HepG2 (cell line): ENCODE measurements around the gene SNU13. TPM values are rescaled to one million over a fixed set of nuclear protein-coding genes. Genes with fewer than 3 reads are reported as not detected.

ENCODE experiments used
- ATF7-NPFF ChIP-seq: sonication (generic); formaldehyde crosslinking; IDR thresholded peaks from 2 replicates; pipeline ENCODE4 v1.8.1; 2023; ENCODE audit warnings: mild to moderate bottlenecking, low read depth, missing genetic modification reagents, moderate library complexity
- GABPA ChIP-seq, 2 experiments: IDR thresholded peaks; 2 replicates each; pipeline ENCODE4 v1.6.1; 2011 to 2016; ENCODE audit warnings: low read depth in 2 of 2, low read length in 1 of 2, missing biosample characterization in 1 of 2, missing genetic modification characterization in 1 of 2
- GZF1 ChIP-seq: sonication (generic); formaldehyde crosslinking; IDR thresholded peaks from 2 replicates; pipeline ENCODE4 v1.5.1; 2020; ENCODE audit warnings: mild to moderate bottlenecking, missing genetic modification reagents
- HMGA1 ChIP-seq: sonication (generic); formaldehyde crosslinking; conservative IDR thresholded peaks from 2 replicates; pipeline ENCODE4 v1.4.0; 2020; ENCODE audit warnings: missing genetic modification reagents
- KIAA2018 ChIP-seq: sonication (generic); formaldehyde crosslinking; IDR thresholded peaks from 2 replicates; pipeline ENCODE4 v1.5.0; 2020; ENCODE audit warnings: mild to moderate bottlenecking, missing genetic modification reagents, borderline replicate concordance
- MXI1 ChIP-seq: IDR thresholded peaks from 3 replicates; pipeline ENCODE4 v1.6.1; 2012; ENCODE audit warnings: low read depth, low read length, inconsistent platforms, borderline replicate concordance
- NFE2L1 ChIP-seq: sonication (generic); formaldehyde crosslinking; IDR thresholded peaks from 2 replicates; pipeline ENCODE4 v1.4.0; 2020; ENCODE audit warnings: missing genetic modification reagents, mild to moderate bottlenecking, borderline replicate concordance
- RXRB ChIP-seq: IDR thresholded peaks from 2 replicates; pipeline ENCODE4 v1.6.1; 2016; ENCODE audit warnings: borderline replicate concordance, missing genetic modification reagents, missing compliant biosample characterization
- SMARCE1 ChIP-seq: fragments of 450-650 bp; IDR thresholded peaks from 2 replicates; pipeline ENCODE4 v1.6.1; 2017; ENCODE audit warnings: borderline replicate concordance
- SP4 ChIP-seq: sonication (generic); formaldehyde crosslinking; IDR thresholded peaks from 2 replicates; pipeline ENCODE4 v1.8.1; 2023; ENCODE audit warnings: mild to moderate bottlenecking, missing genetic modification reagents
- STAT6 ChIP-seq: sonication (generic); formaldehyde crosslinking; IDR thresholded peaks from 2 replicates; pipeline ENCODE4 v1.4.0; 2020; ENCODE audit warnings: missing genetic modification reagents, mild to moderate bottlenecking, borderline replicate concordance
- ZC3H4 ChIP-seq: sonication (generic); formaldehyde crosslinking; IDR thresholded peaks from 2 replicates; pipeline ENCODE4 v1.4.0; 2020; ENCODE audit warnings: missing genetic modification reagents, borderline replicate concordance
- ZEB1 ChIP-seq: IDR thresholded peaks from 2 replicates; pipeline ENCODE4 v1.6.1; 2012; ENCODE audit warnings: mild to moderate bottlenecking, low read depth, inconsistent platforms; ENCODE audit not compliant: insufficient replicate concordance
- ZFP82 ChIP-seq: sonication (generic); formaldehyde crosslinking; IDR thresholded peaks from 2 replicates; pipeline ENCODE4 v1.5.1; 2020; ENCODE audit warnings: mild to moderate bottlenecking, missing genetic modification reagents, borderline replicate concordance
- ZNF768 ChIP-seq: sonication (generic); formaldehyde crosslinking; IDR thresholded peaks from 2 replicates; pipeline ENCODE4 v1.4.0; 2020; ENCODE audit warnings: missing genetic modification reagents
- polyA plus RNA-seq, 8 experiments: library from polyadenylated mRNA; depleted of rRNA in 3 of 8; stranded (reverse) in 7 of 8; unstranded in 1 of 8; fragments of >200 nt; fragmentation: Illumina TruSeq in 4 of 8; extraction: Trizol in 4 of 8; gene quantifications; 2 replicates each; pipeline versions ENCODE4 v1.2.1 to v1.2.3, GENCODE V29; 2011 to 2016; ENCODE audit warnings: low read depth in 4 of 8, missing spikeins in 1 of 8, mixed read lengths in 1 of 8; ENCODE audit not compliant: insufficient read depth in 1 of 8
- total RNA-seq, 5 experiments: library from RNA; depleted of rRNA; stranded (reverse); fragments of >200 nt; fragmentation: Illumina TruSeq; extraction: Trizol; gene quantifications; 2 replicates each; pipeline ENCODE4 v1.2.3, GENCODE V29; 2016; ENCODE audit warnings: low read depth in 1 of 5
- TF ChIP-seq, protein P1 (sequence below): IDR thresholded peaks from 2 replicates; pipeline ENCODE4 v1.6.1; 2016; ENCODE audit warnings: missing biosample characterization, missing genetic modification reagents, low read depth

The SNU13 gene
- total and polyA plus RNA-seq, 2 of the 13 experiments (the other 11 are each of a cell fraction or from before 2014, with no cell fraction given) = 203 to 287 TPM

- TF ChIP-seq KIAA2018 (no peak), SMARCE1 (no peak), NFE2L1 (CRISPR knock-in tag) (no peak), SP4 (CRISPR knock-in tag) (peak; percentile 17; the same call in 1 of the 2 replicates), GZF1 (CRISPR knock-in tag) (no peak), ZC3H4 (CRISPR knock-in tag) (no peak), STAT6 (CRISPR knock-in tag) (no peak), GABPA (IDR thresholded peaks at IDR 0.05; ENCODE audit: low read depth, low read length) (no peak), GABPA (CRISPR knock-in tag; IDR thresholded peaks at IDR 0.05; ENCODE audit: low read depth) (0 out of 2 replicates have a peak, but pooled peaks have one; percentile 23), ATF7-NPFF (CRISPR knock-in tag) (no peak), ZNF768 (CRISPR knock-in tag) (0 out of 2 replicates have a peak, but pooled peaks have one; percentile 14), RXRB (peak; percentile 34; the same call in 1 of the 2 replicates), HMGA1 (CRISPR knock-in tag) (no peak), MXI1 (no peak), ZFP82 (CRISPR knock-in tag) (no peak), ZEB1 (no peak)
- TF ChIP-seq, protein P1, sequence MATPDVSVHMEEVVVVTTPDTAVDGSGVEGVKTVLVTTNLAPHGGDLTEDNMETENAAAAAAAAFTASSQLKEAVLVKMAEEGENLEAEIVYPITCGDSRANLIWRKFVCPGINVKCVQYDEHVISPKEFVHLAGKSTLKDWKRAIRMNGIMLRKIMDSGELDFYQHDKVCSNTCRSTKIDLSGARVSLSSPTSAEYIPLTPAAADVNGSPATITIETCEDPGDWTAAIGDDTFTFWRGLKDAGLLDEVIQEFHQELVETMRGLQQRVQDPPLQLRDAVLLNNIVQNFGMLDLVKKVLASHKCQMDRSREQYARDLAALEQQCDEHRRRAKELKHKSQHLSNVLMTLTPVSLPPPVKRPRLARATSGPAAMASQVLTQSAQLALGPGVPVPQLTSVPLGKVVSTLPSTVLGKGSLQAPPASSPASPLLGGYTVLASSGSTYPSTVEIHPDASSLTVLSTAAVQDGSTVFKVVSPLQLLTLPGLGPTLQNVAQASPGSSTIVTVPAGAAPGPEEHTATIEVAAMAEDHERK (CRISPR knock-in tag) = no peak
Measured at GRCh38 chr22:41697126-41697775, 8.6 kb upstream of the SNU13 start (continued).
